K562 (cell line): ENCODE results near the gene FBXW9. TPM values are rescaled to one million over a fixed set of nuclear protein-coding genes. Genes with fewer than 3 reads are reported as not detected.

Experiments used
- ARID4B ChIP-seq: sonication (generic); formaldehyde crosslinking; IDR thresholded peaks from 2 replicates; pipeline ENCODE4 v1.8.0; 2022; ENCODE audit warnings: mild to moderate bottlenecking, missing genetic modification reagents
- CBX3 ChIP-seq, 2 experiments: IDR thresholded peaks; 1 replicate in 1 of 2; 2 replicates in 1 of 2; pipeline ENCODE4 v1.6.1; 2012; ENCODE audit warnings: inconsistent platforms in 2 of 2, low read length in 2 of 2, borderline replicate concordance in 1 of 2, control low read depth in 1 of 2
- CGGBP1 ChIP-seq: fragments of 250-450 bp; sonication (Bioruptor Pico); IDR thresholded peaks from 2 replicates; pipeline ENCODE4 v1.9.0; 2021; ENCODE audit warnings: mild to moderate bottlenecking
- CREBBP ChIP-seq: IDR thresholded peaks from one replicate; pipeline ENCODE4 v1.6.1; 2012; ENCODE audit warnings: low read depth, mild to moderate bottlenecking, control low read depth, inconsistent platforms, low read length
- ESRRB ChIP-seq: fragments of 250-450 bp; sonication (Bioruptor Pico); IDR thresholded peaks from 2 replicates; pipeline ENCODE4 v1.5.0; 2020; ENCODE audit warnings: mild to moderate bottlenecking, moderate library complexity, borderline replicate concordance
- FIP1L1 ChIP-seq: fragments of 200-400 bp; formaldehyde crosslinking; IDR thresholded peaks from 2 replicates; pipeline ENCODE4 v1.6.1; 2018; ENCODE audit warnings: mild to moderate bottlenecking, low read depth, low read length; ENCODE audit not compliant: poor library complexity, severe bottlenecking
- FOXK1 ChIP-seq: sonication (generic); formaldehyde crosslinking; IDR thresholded peaks from 2 replicates; pipeline ENCODE4 v1.8.0; 2022; ENCODE audit warnings: missing genetic modification reagents, mild to moderate bottlenecking, borderline replicate concordance
- HDAC1 ChIP-seq, 2 experiments: fragments of 450-650 bp; IDR thresholded peaks; 2 replicates each; pipeline ENCODE4 v1.6.1; 2016 to 2017; ENCODE audit warnings: inconsistent platforms in 1 of 2, mild to moderate bottlenecking in 1 of 2, moderate library complexity in 1 of 2
- L3MBTL2 ChIP-seq: fragments of 450-650 bp; IDR thresholded peaks from 2 replicates; pipeline ENCODE4 v1.6.1; 2016; ENCODE audit warnings: mild to moderate bottlenecking, moderate library complexity
- MTA1 ChIP-seq: fragments of 450-650 bp; IDR thresholded peaks from 2 replicates; pipeline ENCODE4 v1.6.1; 2017; ENCODE audit warnings: borderline replicate concordance
- POLR2G ChIP-seq: fragments of 200-400 bp; formaldehyde crosslinking; IDR thresholded peaks from 2 replicates; pipeline ENCODE4 v1.6.1; 2017; ENCODE audit warnings: low read depth, mild to moderate bottlenecking, antibody characterized with exemption, low read length, moderate library complexity
- POLR2H ChIP-seq: IDR thresholded peaks from 2 replicates; pipeline ENCODE4 v1.6.1; 2016; ENCODE audit warnings: missing genetic modification characterization, low read depth, mild to moderate bottlenecking, control low read depth, missing compliant biosample characterization, moderate library complexity
- RCOR1 ChIP-seq, 2 experiments: IDR thresholded peaks; 2 replicates each; pipeline ENCODE4 v1.6.1; 2012; ENCODE audit warnings: low read depth in 2 of 2, low read length in 2 of 2, borderline replicate concordance in 1 of 2, improper control_type of control experiment in 1 of 2
- UBTF ChIP-seq, 2 experiments: IDR thresholded peaks; 2 replicates each; pipeline ENCODE4 v1.6.1; 2012; ENCODE audit warnings: improper control_type of control experiment in 2 of 2, low read depth in 2 of 2, low read length in 2 of 2, borderline replicate concordance in 1 of 2
- USF1 ChIP-seq: sonication (generic); formaldehyde crosslinking; IDR thresholded peaks from 2 replicates; pipeline ENCODE4 v1.9.0; 2022; ENCODE audit warnings: mild to moderate bottlenecking, missing genetic modification reagents
- ZNF143 ChIP-seq: sonication (generic); formaldehyde crosslinking; IDR thresholded peaks from 2 replicates; pipeline ENCODE4 v1.9.0; 2022; ENCODE audit warnings: mild to moderate bottlenecking, missing genetic modification reagents
- polyA plus RNA-seq, 8 experiments: library from polyadenylated mRNA; depleted of rRNA in 4 of 8; stranded (reverse) in 5 of 8; unstranded in 3 of 8; fragments of >200 nt; fragmentation: Nextera tagmentation in 2 of 8; fragmentation: Illumina TruSeq in 1 of 8; extraction: Ambion mirVana in 2 of 8; extraction: Trizol in 1 of 8; gene quantifications; 2 replicates each; pipeline versions ENCODE4 v1.2.1 to v1.2.3, GENCODE V29; 2011 to 2014; ENCODE audit warnings: inconsistent platforms in 1 of 8, missing spikeins in 1 of 8
- total RNA-seq, 7 experiments: library from RNA; depleted of rRNA in 6 of 7; stranded (reverse); fragments of >200 nt in 6 of 7; fragmentation: Illumina TruSeq in 2 of 7; extraction: Trizol in 2 of 7; gene quantifications; 2 replicates each; pipeline versions ENCODE4 v1.2.1 to v1.2.3, GENCODE V29; 2011 to 2021; ENCODE audit warnings: low replicate concordance in 1 of 7

Gene FBXW9
- total and polyA plus RNA-seq, 9 of the 15 experiments (the other 6 are each of a cell fraction or from before 2014, with no cell fraction given), result 0.23 to 21.7 (median 6.2) TPM

GRCh38 chr19:12639901-12640613 is 56.4 kb downstream of the FBXW9 start (continued):
- TF ChIP-seq ARID4B (CRISPR knock-in tag) (peak; percentile 59; the same call in 1 of the 2 replicates), MTA1 (no peak), POLR2G (peak; percentile 63), FOXK1 (0 out of 2 replicates have a peak, but pooled peaks have one; percentile 38), USF1 (0 out of 2 replicates have a peak, but pooled peaks have one; percentile 28), ZNF143 (0 out of 2 replicates have a peak, but pooled peaks have one; percentile 41), UBTF (IDR thresholded peaks at IDR 0.05; ENCODE audit: borderline replicate concordance in 1 of 2, low read depth in 2 of 2, low read length in 2 of 2) (peak; percentile 100), FIP1L1 (peak; percentile 39), L3MBTL2 (peak; percentile 81), POLR2H (no peak), CREBBP (no peak), ESRRB (no peak), CGGBP1 (CRISPR knock-in tag) (no peak), RCOR1 (IDR thresholded peaks at IDR 0.05; ENCODE audit: borderline replicate concordance in 1 of 2, low read depth in 2 of 2, low read length in 2 of 2) (peak in 1 of 2 experiments; percentile 48; a peak in 1 of 4 replicates), CBX3 (IDR thresholded peaks at IDR 0.05; ENCODE audit: borderline replicate concordance in 1 of 2, low read length in 2 of 2) (peak in 1 of 2 experiments; percentile 62; a peak in 1 of 3 replicates), HDAC1 (IDR thresholded peaks at IDR 0.05) (peak in 1 of 2 experiments; percentile 40; a peak in 1 of 4 replicates)
